Eye (tissue), 1 donor: ENCODE measurements around the gene SUMF1.

ENCODE experiments used
- DNase-seq: peaks from one replicate; pipeline ENCODE4 v3.0.0-alpha.2; 2015

SUMF1 gene

GRCh38 chr3:4375911-4376310 lies 91.2 kb downstream of the SUMF1 start:
- no peak for DNase-seq

- no peak for DNase-seq
Measured at GRCh38 chr3:4373669-4374068, 93.4 kb downstream of the SUMF1 start.

DNA sequence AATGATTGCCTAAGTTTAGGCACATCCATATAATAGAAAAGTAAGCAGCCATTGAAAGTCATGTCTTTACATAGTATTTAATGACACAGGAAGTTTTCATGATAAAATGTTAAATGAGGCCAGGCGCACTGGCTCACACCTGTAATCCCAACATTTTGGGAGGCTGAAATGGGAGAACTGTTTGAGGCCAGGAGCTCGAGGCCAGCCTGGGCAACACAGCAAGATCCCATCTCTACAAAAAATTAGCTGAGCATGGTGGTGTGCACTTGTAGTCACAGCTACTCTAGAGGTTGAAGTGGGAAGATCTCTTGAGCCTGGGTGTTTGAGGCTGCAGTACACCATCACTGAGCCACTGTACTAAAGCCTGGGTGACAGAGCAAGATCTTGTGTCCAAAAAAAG lies 104.5 kb downstream of the SUMF1 start:
- DNase-seq: no peak

DNA sequence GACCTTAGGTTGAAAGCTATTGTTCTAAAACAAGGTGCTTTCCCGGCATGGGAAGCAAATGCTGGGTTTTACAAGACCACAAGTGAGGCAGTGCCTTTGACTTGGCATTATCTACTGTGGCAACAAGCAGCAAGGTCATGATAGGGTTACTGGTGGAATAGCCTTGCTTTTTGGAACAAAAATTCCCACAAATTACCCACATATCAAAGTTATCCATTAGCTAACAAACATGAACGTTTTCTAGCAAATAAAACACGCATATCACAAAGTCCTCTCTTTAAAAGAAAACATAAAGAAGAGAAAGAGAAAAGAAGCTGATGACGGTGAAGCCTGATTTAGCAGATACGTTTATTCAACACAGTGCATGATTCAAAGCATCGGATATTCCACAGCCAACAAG lies 106.3 kb downstream of the SUMF1 start:
- DNase-seq: no peak

DNA sequence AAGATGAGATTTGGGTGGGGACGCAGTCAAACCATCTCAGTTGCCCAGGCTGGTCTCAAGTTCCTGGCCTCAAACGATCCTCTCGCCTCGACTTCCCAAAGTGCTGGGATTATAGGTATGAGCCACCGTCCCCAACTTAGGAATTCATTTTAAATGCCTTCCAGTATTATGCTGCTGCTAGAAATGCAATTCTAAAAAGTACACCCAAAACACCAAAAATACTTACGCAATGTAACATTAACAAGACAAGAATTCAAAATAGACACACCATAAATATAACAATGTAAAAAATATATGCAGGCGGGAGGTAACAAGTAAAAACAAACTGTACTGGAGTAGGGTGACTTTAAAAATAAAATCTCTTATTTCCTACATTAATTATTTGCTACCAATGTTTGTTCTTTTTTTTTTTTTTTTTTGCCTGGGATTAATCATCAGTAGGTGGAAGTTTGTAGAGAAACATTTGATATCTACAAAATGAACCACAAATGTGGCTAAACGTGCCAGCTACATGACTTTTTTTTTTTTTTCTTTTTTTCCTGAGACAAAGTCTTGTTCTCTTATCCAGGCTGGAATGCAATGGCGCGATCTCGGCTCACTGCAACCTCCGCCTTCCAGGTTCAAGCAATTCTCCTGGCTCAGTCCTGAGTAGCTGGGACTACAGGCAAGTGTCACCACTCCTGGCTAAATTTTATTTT lies 107.1 kb downstream of the SUMF1 start:
- no peak for DNase-seq

- DNase-seq: no peak
Measured at GRCh38 chr3:4358273-4358672, 108.8 kb downstream of the SUMF1 start.

GRCh38 chr3:4356546-4357410 lies 110.3 kb downstream of the SUMF1 start:
- no peak for DNase-seq

- DNase-seq: no peak
Measured at GRCh38 chr3:4356220-4356540, 110.9 kb downstream of the SUMF1 start.

DNA sequence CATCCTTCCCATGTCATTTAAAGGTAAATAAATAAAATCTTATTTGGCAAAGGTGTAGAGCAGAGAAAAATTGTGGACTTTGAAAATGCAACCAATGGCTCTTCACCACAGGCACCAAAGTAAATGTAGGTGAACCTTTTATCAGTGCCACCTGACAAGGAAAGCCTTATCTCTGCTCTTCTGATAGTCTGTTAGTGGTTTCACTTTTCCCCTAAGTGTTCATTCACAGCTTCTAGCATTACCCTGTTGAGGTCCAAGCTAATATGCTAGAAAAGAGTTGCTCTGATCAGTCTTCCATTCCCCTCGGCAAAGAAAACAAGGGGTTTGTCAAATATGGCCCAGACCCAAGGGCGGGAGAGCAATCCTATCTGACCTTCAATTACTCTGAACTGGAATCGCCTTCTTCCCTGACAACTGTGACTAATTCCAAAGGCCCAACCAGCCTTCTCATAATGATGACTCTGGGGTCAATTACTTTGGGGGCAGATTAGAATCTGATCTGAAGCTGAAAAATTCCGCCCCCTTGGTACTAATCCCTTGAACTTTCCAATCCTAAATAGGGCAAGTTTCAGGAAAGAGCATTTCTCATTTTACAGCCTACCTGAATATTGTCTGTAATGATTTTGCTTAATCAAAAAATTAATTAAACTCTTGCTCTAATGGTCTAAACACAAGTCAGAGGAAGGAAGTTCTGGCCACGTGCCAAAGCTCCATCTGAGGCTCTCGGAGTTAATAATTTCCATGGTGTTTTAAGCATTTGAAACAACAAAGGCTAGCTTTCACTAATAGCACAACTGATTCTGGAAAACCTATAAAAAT lies 111.5 kb downstream of the SUMF1 start:
- peak; percentile 51 for DNase-seq

- DNase-seq: no peak
Measured at GRCh38 chr3:4351872-4352271, 115.2 kb downstream of the SUMF1 start.

GRCh38 chr3:4351164-4351855 lies 115.8 kb downstream of the SUMF1 start:
- no peak for DNase-seq

- peak; percentile 82 for DNase-seq
Measured at GRCh38 chr3:4350789-4351163, 116.3 kb downstream of the SUMF1 start.

DNA sequence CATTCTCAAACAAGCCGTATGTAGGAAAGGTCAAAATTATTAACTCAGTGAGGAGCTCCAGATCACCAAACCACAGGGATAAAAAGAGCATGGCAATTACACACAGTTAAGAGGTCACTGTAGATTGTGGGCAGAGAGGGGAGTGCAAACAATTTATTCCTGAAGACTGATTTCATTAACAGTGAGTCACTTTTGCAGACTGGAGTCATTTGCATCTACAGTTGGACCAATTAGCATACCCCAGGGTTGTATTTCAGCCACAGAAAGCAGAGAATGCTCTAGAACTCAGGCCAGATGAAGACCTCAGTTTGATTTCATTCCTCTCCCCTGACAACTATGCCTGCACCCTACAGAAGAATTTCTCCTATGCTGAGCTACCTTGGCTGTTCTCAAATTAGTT lies 123.8 kb downstream of the SUMF1 start:
- no peak for DNase-seq

DNA sequence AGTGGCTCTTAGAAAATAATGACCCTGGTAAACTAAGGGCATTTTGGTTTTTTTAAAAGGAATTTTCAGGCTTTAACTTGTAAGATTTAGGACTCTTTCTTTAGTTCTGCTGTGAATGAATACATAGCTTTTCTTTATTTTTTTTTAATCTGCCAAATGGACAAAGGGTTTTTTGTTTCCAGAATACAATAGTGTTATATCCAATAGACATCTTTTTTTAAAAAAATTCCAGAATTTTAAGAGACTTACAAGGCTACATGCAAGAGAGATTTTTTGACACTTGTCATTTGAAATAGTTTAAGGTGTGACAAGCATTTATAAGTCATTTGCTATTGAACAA lies 125.8 kb downstream of the SUMF1 start:
- DNase-seq: no peak

DNA sequence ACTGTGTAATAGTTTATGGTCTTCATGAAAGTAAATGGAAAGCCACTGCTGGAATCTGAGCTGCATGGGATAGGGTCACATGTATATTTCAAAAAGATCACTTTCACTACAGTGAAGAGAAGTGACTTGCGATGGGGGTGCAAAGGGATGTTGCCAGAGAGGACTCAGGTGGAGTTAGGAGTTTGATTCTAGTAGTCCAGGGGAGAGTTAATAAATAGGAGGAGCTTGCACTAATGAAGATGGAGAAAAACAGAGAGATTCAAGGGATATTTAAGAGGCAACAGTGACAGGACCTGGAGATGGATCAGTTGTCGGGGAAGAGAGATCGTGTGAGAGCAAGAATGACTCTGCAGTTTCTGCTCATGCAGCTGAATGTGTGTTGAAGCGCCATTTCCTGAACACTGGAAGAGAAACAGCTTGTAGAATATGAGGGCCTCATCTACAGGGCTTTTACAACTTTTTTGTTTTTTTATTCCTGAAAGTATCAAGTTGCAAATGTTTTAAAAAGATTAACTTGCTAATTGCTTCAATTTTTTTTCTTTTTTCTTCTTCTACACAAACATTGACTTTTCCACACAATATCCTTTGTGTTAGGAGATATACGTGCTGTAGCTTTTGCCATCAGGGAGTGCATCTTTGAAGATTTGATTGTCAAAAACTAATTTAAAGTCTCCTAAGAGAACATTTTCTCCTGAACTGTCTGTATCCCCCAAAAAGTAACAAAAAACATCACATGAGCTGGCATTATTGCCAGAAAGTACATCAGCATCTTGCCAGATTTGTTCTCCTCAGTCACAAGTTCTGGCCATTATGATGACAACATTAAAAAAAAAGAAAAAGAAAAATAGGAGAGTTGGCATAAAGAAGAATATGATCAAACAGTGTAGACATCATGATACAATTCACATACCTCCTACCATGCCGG lies 126.4 kb downstream of the SUMF1 start:
- DNase-seq: no peak

DNA sequence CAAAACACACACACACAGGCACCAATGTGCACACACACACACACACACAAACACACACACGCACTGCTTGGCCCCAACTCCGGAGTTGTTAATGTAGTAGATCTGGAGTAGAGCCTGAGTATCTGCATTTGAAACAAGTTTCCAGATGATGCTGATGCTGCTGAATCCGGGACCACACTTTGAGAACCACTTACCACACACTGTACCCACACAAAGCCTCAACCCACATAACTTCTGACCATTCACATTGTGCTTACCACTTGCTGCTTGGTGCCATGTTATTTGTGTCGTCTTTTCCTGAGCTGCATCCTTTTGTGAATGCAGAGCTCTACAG lies 127.0 kb downstream of the SUMF1 start:
- DNase-seq: no peak

DNA sequence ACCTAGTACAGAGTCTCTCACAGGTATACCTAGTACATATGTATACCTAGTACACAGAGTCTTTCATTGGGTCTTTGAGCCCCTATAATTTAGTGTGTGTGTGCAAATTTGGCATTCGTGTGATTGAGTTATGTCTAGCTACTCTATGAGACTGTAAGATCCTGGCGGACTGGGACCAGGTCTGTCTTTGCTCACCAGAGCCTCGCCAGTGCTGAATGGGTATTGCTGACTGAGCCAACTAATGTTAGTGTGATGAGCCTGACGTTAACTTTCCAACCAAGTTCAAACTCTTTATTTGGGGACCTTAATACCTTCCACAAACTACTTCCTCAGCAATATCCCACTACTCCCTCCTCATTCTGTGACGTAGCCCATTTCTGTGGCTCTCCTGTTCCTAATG lies 128.3 kb downstream of the SUMF1 start:
- no peak for DNase-seq

- no peak for DNase-seq
Measured at GRCh38 chr3:4336850-4337546, 130.1 kb downstream of the SUMF1 start.

GRCh38 chr3:4335840-4336562 lies 131.1 kb downstream of the SUMF1 start:
- DNase-seq: no peak

DNA sequence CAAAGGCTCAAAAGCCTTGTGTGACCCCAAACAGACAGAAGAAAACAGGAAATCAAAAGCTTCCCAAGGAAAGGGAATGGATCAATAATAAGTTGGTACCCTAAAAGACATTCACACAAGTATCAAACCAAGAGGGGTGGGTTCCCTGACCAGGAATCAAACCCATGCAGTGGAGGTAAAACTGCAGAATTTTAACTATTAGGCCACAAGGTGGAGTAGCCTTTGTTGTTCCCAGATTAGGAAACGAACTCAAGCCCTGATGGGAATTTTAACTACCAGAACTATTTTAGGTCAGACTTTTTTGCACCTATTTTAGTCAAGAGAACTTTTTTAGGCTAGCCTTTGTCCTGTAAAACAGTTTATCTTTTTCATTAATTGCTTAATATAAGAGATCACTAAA lies 132.5 kb downstream of the SUMF1 start:
- no peak for DNase-seq

DNA sequence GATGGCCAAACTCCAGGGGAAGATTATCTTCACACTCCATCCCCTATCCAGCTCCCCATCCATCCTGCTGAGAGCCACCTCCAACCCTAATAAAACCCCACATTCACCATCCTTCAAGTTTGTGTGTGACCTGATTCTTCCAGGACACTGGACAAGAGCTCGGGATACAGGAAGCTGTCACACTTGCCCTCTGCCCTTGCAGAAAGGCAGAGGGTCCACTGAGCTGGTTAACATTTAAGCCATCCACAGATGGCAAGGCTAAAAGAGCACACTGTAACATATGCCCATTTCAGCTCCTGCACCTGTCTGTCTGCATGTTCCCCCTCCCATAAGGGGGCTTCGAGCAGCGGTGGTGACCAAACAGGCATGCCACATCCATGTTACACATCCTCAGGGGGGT lies 134.1 kb downstream of the SUMF1 start:
- DNase-seq: no peak
